Activated naive CD8-positive, alpha-beta T cell treated with anti-CD3 and anti-CD28 coated beads, Interleukin-2, amount 50 U/mL, for 24 hours (primary cell): ENCODE data around the gene PPP1R9B.

ENCODE experiments used
- ATAC-seq: fragments of 150-1000 bp; cut with Tn5 transposase; one replicate; pipeline ENCODE4 v1.10.0; 2021
- DNase-seq: peaks from one replicate; pipeline ENCODE4 v3.0.0; 2021
- H3K27ac Mint-ChIP-seq: one replicate; pipeline ENCODE4 v1.8.0; 2021; ENCODE audit warnings: mild to moderate bottlenecking, mixed read lengths
- H3K27me3 Mint-ChIP-seq: one replicate; pipeline ENCODE4 v1.8.0; 2021; ENCODE audit warnings: mixed read lengths
- H3K36me3 Mint-ChIP-seq: one replicate; pipeline ENCODE4 v1.8.0; 2021; ENCODE audit warnings: low read depth, mixed read lengths
- H3K4me1 Mint-ChIP-seq: one replicate; pipeline ENCODE4 v1.8.0; 2021; ENCODE audit warnings: mixed read lengths
- H3K4me3 Mint-ChIP-seq: one replicate; pipeline ENCODE4 v1.8.0; 2021; ENCODE audit warnings: mild to moderate bottlenecking, moderate library complexity, mixed read lengths
- H3K9me3 Mint-ChIP-seq: one replicate; pipeline ENCODE4 v1.8.0; 2021; ENCODE audit warnings: mixed read lengths

Gene PPP1R9B

GRCh38 chr17:50100480-50100883 is 50.0 kb downstream of the PPP1R9B start:
- ATAC-seq (no peak), DNase-seq (no peak)
- no peak overlapping the region for H3K4me3 Mint-ChIP-seq
- no peaks in the 10 kb centered on the region for H3K36me3 Mint-ChIP-seq
- H3K27me3 Mint-ChIP-seq = no peaks in the 10 kb centered on the region
- H3K4me1 Mint-ChIP-seq = peaks cover 11% of the 10 kb centered on the region
- no peak overlapping the region for H3K27ac Mint-ChIP-seq
- H3K9me3 Mint-ChIP-seq = no peaks in the 10 kb centered on the region

GRCh38 chr17:50099003-50099402 is 51.5 kb downstream of the PPP1R9B start:
- no peaks in the 10 kb centered on the region for H3K27me3 Mint-ChIP-seq
- H3K9me3 Mint-ChIP-seq = no peaks in the 10 kb centered on the region
- no peak for DNase-seq
- H3K27ac Mint-ChIP-seq = no peak overlapping the region
- H3K36me3 Mint-ChIP-seq = no peaks in the 10 kb centered on the region
- H3K4me3 Mint-ChIP-seq = no peak overlapping the region
- no peak for ATAC-seq
- peaks cover 26% of the 10 kb centered on the region for H3K4me1 Mint-ChIP-seq

- peaks cover 26% of the 10 kb centered on the region for H3K4me1 Mint-ChIP-seq
- ATAC-seq (no peak), DNase-seq (no peak)
- H3K9me3 Mint-ChIP-seq = no peaks in the 10 kb centered on the region
- H3K4me3 Mint-ChIP-seq = no peak overlapping the region
- no peaks in the 10 kb centered on the region for H3K36me3 Mint-ChIP-seq
- no peaks in the 10 kb centered on the region for H3K27me3 Mint-ChIP-seq
- no peak overlapping the region for H3K27ac Mint-ChIP-seq
Observed at GRCh38 chr17:50098583-50098982, 51.9 kb downstream of the PPP1R9B start.

GRCh38 chr17:50097926-50098325 is 52.6 kb downstream of the PPP1R9B start:
- Mint-ChIP-seq H3K4me3 (no peak overlapping the region), H3K9me3 (no peaks in the 10 kb centered on the region), H3K36me3 (no peaks in the 10 kb centered on the region), H3K4me1 (peaks cover 26% of the 10 kb centered on the region), H3K27me3 (no peaks in the 10 kb centered on the region), H3K27ac (no peak overlapping the region)
- ATAC-seq = no peak
- no peak for DNase-seq

GRCh38 chr17:50097455-50097854 is 53.0 kb downstream of the PPP1R9B start:
- Mint-ChIP-seq H3K27me3 (no peaks in the 10 kb centered on the region), H3K4me1 (peaks cover 26% of the 10 kb centered on the region), H3K36me3 (no peaks in the 10 kb centered on the region), H3K4me3 (no peak overlapping the region), H3K27ac (no peak overlapping the region), H3K9me3 (no peaks in the 10 kb centered on the region)
- DNase-seq (no peak), ATAC-seq (no peak)

GRCh38 chr17:50096758-50097157 is 53.7 kb downstream of the PPP1R9B start:
- no peak for DNase-seq
- peaks cover 26% of the 10 kb centered on the region for H3K4me1 Mint-ChIP-seq
- no peaks in the 10 kb centered on the region for H3K9me3 Mint-ChIP-seq
- no peaks in the 10 kb centered on the region for H3K27me3 Mint-ChIP-seq
- H3K27ac Mint-ChIP-seq = no peak overlapping the region
- no peaks in the 10 kb centered on the region for H3K36me3 Mint-ChIP-seq
- no peak for ATAC-seq
- no peak overlapping the region for H3K4me3 Mint-ChIP-seq

GRCh38 chr17:50096092-50096491 is 54.4 kb downstream of the PPP1R9B start:
- Mint-ChIP-seq H3K27me3 (no peaks in the 10 kb centered on the region), H3K9me3 (no peaks in the 10 kb centered on the region), H3K4me3 (peak overlapping the region; percentile 85), H3K36me3 (no peaks in the 10 kb centered on the region), H3K27ac (peak overlapping the region; percentile 70), H3K4me1 (peaks cover 26% of the 10 kb centered on the region)
- no peak for ATAC-seq
- DNase-seq = no peak

GRCh38 chr17:50095626-50096037 is 54.8 kb downstream of the PPP1R9B start:
- H3K27me3 Mint-ChIP-seq = no peaks in the 10 kb centered on the region
- ATAC-seq (no peak), DNase-seq (no peak)
- peaks cover 26% of the 10 kb centered on the region for H3K4me1 Mint-ChIP-seq
- H3K4me3 Mint-ChIP-seq = peak overlapping the region; percentile 85
- H3K36me3 Mint-ChIP-seq = no peaks in the 10 kb centered on the region
- H3K9me3 Mint-ChIP-seq = no peaks in the 10 kb centered on the region
- H3K27ac Mint-ChIP-seq = peak overlapping the region; percentile 70

GRCh38 chr17:50094753-50095619 is 55.5 kb downstream of the PPP1R9B start, which contains the start of gene PDK2:
Gene PDK2 (plus strand): TSS chr17:50095351. CDS start chr17:50095436, 85 bp downstream.
- Mint-ChIP-seq H3K4me3 (peak within 1 kb of the TSS; percentile 85), H3K36me3 (no peaks in the 10 kb centered on the region), H3K27me3 (no peaks in the 10 kb centered on the region), H3K9me3 (no peaks in the 10 kb centered on the region), H3K27ac (peak within 1 kb of the TSS; percentile 82), H3K4me1 (peaks cover 26% of the 10 kb centered on the region)
- DNase-seq (peak; percentile 93), ATAC-seq (peak; percentile 96)

- H3K9me3 Mint-ChIP-seq = no peaks in the 10 kb centered on the region
- no peaks in the 10 kb centered on the region for H3K27me3 Mint-ChIP-seq
- peak overlapping the region; percentile 82 for H3K27ac Mint-ChIP-seq
- peak overlapping the region; percentile 85 for H3K4me3 Mint-ChIP-seq
- DNase-seq (peak; percentile 94), ATAC-seq (peak; percentile 39)
- peaks cover 23% of the 10 kb centered on the region for H3K4me1 Mint-ChIP-seq
- no peaks in the 10 kb centered on the region for H3K36me3 Mint-ChIP-seq
Observed at GRCh38 chr17:50094243-50094752, 56.2 kb downstream of the PPP1R9B start.

GRCh38 chr17:50093807-50094206 is 56.7 kb downstream of the PPP1R9B start:
- peaks cover 23% of the 10 kb centered on the region for H3K4me1 Mint-ChIP-seq
- peak overlapping the region; percentile 85 for H3K4me3 Mint-ChIP-seq
- DNase-seq (no peak), ATAC-seq (no peak)
- no peak overlapping the region for H3K27ac Mint-ChIP-seq
- no peaks in the 10 kb centered on the region for H3K27me3 Mint-ChIP-seq
- no peaks in the 10 kb centered on the region for H3K36me3 Mint-ChIP-seq
- H3K9me3 Mint-ChIP-seq = no peaks in the 10 kb centered on the region

GRCh38 chr17:50093246-50093645 is 57.2 kb downstream of the PPP1R9B start:
- H3K36me3 Mint-ChIP-seq = no peaks in the 10 kb centered on the region
- no peak overlapping the region for H3K4me3 Mint-ChIP-seq
- H3K27me3 Mint-ChIP-seq = no peaks in the 10 kb centered on the region
- ATAC-seq (no peak), DNase-seq (no peak)
- peaks cover 23% of the 10 kb centered on the region for H3K4me1 Mint-ChIP-seq
- H3K9me3 Mint-ChIP-seq = no peaks in the 10 kb centered on the region
- peak overlapping the region; percentile 13 for H3K27ac Mint-ChIP-seq

GRCh38 chr17:50091918-50092285 is 58.6 kb downstream of the PPP1R9B start:
- peaks cover 23% of the 10 kb centered on the region for H3K4me1 Mint-ChIP-seq
- H3K9me3 Mint-ChIP-seq = no peaks in the 10 kb centered on the region
- no peak overlapping the region for H3K4me3 Mint-ChIP-seq
- H3K27me3 Mint-ChIP-seq = no peaks in the 10 kb centered on the region
- no peaks in the 10 kb centered on the region for H3K36me3 Mint-ChIP-seq
- ATAC-seq (no peak), DNase-seq (no peak)
- no peak overlapping the region for H3K27ac Mint-ChIP-seq

GRCh38 chr17:50090971-50091917 is 59.2 kb downstream of the PPP1R9B start:
- ATAC-seq = no peak

More at GRCh38 chr17:50090971-50091917, 59.2 kb downstream of the PPP1R9B start:
- Mint-ChIP-seq H3K27me3 (no peaks in the 10 kb centered on the region), H3K36me3 (no peaks in the 10 kb centered on the region), H3K4me3 (no peak overlapping the region), H3K27ac (no peak overlapping the region), H3K4me1 (peaks cover 22% of the 10 kb centered on the region), H3K9me3 (no peaks in the 10 kb centered on the region)
- no peak for DNase-seq
